H1 (cell line): ENCODE results near the gene MEF2D. TPM values are rescaled to one million over a fixed set of nuclear protein-coding genes. Genes with fewer than 3 reads are reported as not detected.

Experiments used
- CTCF ChIA-PET: fragments of 300-600 bp; sonication (Branson Sonifier 250); formaldehyde crosslinking; loops from one replicate; lab custom pipeline; 2021; ENCODE audit not compliant: partially characterized antibody; lab: Charles Lee
- POLR2A ChIA-PET: fragments of 300-600 bp; sonication (Branson Sonifier 250); formaldehyde crosslinking; loops from one replicate; lab custom pipeline; 2021; ENCODE audit warnings: inconsistent platforms; ENCODE audit not compliant: partially characterized antibody; lab: Charles Lee
- DNase-seq, 2 experiments: peaks; one replicate each; pipeline versions ENCODE4 v3.0.0 to v3.0.0-alpha.2; 2010 to 2022; ENCODE audit warnings: low spot score in 2 of 2, low read depth in 1 of 2, mixed read lengths in 1 of 2
- FAIRE-seq: peaks from 2 replicates; lab custom pipeline; 2011; peaks lifted over from hg19 to GRCh38; lab: Jason Lieb, UNC
- H2AFZ ChIP-seq: 2 replicates; pipeline ENCODE4 v1.8.1; 2012; ENCODE audit warnings: low read length, inconsistent platforms
- H2AK5ac ChIP-seq: 2 replicates; pipeline ENCODE4 v1.6.1; 2013; ENCODE audit warnings: low read depth, low read length
- H2BK120ac ChIP-seq: replicated peaks from 2 replicates; pipeline ENCODE3; 2013; ENCODE audit warnings: low read depth, low read length, inconsistent platforms
- H2BK12ac ChIP-seq: 2 replicates; pipeline ENCODE4 v1.6.1; 2013; ENCODE audit warnings: low read depth, low read length
- H2BK15ac ChIP-seq: 2 replicates; pipeline ENCODE4 v1.6.1; 2013; ENCODE audit warnings: low read length
- H2BK20ac ChIP-seq: 2 replicates; pipeline ENCODE4 v1.6.1; 2013; ENCODE audit warnings: low read length
- H2BK5ac ChIP-seq: 2 replicates; pipeline ENCODE4 v1.6.1; 2013; ENCODE audit warnings: low read depth, low read length
- H3K14ac ChIP-seq: 2 replicates; pipeline ENCODE4 v1.6.1; 2013; ENCODE audit warnings: inconsistent platforms; ENCODE audit not compliant: insufficient read length
- H3K18ac ChIP-seq: 2 replicates; pipeline ENCODE4 v1.6.1; 2013; ENCODE audit warnings: low read length; ENCODE audit errors: extremely low read depth
- H3K23ac ChIP-seq: 2 replicates; pipeline ENCODE4 v1.6.1; 2013; ENCODE audit warnings: inconsistent platforms; ENCODE audit not compliant: insufficient read length
- H3K23me2 ChIP-seq: 2 replicates; pipeline ENCODE4 v1.6.1; 2013; ENCODE audit warnings: low read depth, low read length
- H3K27ac ChIP-seq: 2 replicates; pipeline ENCODE4 v1.6.1; 2011; ENCODE audit warnings: low read depth, low read length, inconsistent platforms
- H3K27me3 ChIP-seq, 4 experiments: replicated peaks in 1 of 4; 1 replicate in 1 of 4; 2 replicates in 3 of 4; pipeline versions ENCODE4 v1.6.1 to v1.8.1; 2011 to 2013; ENCODE audit warnings: low read length in 3 of 4, mild to moderate bottlenecking in 3 of 4, inconsistent platforms in 2 of 4, mixed read lengths in 2 of 4, moderate library complexity in 1 of 4; ENCODE audit not compliant: control insufficient read depth in 3 of 4, insufficient read depth in 3 of 4; ENCODE audit errors: extremely low read depth in 1 of 4
- H3K36me3 ChIP-seq, 4 experiments: 2 replicates each; pipeline versions ENCODE4 v1.6.1 to v1.8.1; 2011 to 2013; ENCODE audit warnings: mild to moderate bottlenecking in 4 of 4, low read length in 3 of 4, moderate library complexity in 2 of 4, control low read depth in 1 of 4, inconsistent platforms in 1 of 4; ENCODE audit not compliant: insufficient read depth in 4 of 4, control insufficient read depth in 2 of 4
- H3K4ac ChIP-seq: replicated peaks from 2 replicates; pipeline ENCODE3; 2013; ENCODE audit warnings: low read length, low read depth, mixed read lengths, inconsistent platforms; ENCODE audit not compliant: insufficient read length
- H3K4me1 ChIP-seq, 4 experiments: replicated peaks in 1 of 4; 1 replicate in 1 of 4; 2 replicates in 3 of 4; pipeline versions ENCODE4 v1.6.1 to v1.8.1; 2011 to 2013; ENCODE audit warnings: low read length in 3 of 4, inconsistent platforms in 2 of 4, mixed read lengths in 1 of 4; ENCODE audit not compliant: insufficient read depth in 4 of 4, control insufficient read depth in 3 of 4
- H3K4me2 ChIP-seq, 2 experiments: 2 replicates each; pipeline versions ENCODE4 v1.6.1 to v1.8.1; 2011 to 2013; ENCODE audit warnings: low read depth in 2 of 2, low read length in 2 of 2, control low read depth in 1 of 2, inconsistent platforms in 1 of 2, mild to moderate bottlenecking in 1 of 2; ENCODE audit not compliant: insufficient read depth in 1 of 2
- H3K4me3 ChIP-seq, 4 experiments: fragments of 200-600, 300-600 bp in 1 of 4; sonication (generic), shearing (Covaris generic), sonication (Bioruptor Twin) in 1 of 4; 2 replicates each; pipeline versions ENCODE4 v1.5.1 to v1.8.1; 2011 to 2016; ENCODE audit warnings: low read length in 4 of 4, low read depth in 3 of 4, control low read depth in 2 of 4, inconsistent platforms in 2 of 4, mild to moderate bottlenecking in 2 of 4, mixed read lengths in 1 of 4, moderate library complexity in 1 of 4; ENCODE audit not compliant: insufficient read depth in 2 of 4; ENCODE audit errors: extremely low read depth in 1 of 4
- H3K56ac ChIP-seq: replicated peaks from 2 replicates; pipeline ENCODE3; 2013; ENCODE audit warnings: low read depth, mild to moderate bottlenecking, mixed read lengths, low read length, inconsistent platforms; ENCODE audit not compliant: insufficient read length
- H3K79me1 ChIP-seq: 2 replicates; pipeline ENCODE4 v1.6.1; 2013; ENCODE audit warnings: low read depth, low read length, control low read depth
- H3K79me2 ChIP-seq, 2 experiments: 2 replicates each; pipeline versions ENCODE4 v1.6.1 to v1.8.1; 2012 to 2013; ENCODE audit warnings: low read length in 2 of 2, mild to moderate bottlenecking in 2 of 2, inconsistent platforms in 1 of 2; ENCODE audit not compliant: insufficient read depth in 2 of 2, control insufficient read depth in 1 of 2
- H3K9ac ChIP-seq, 4 experiments: replicated peaks in 1 of 4; 1 replicate in 1 of 4; 2 replicates in 3 of 4; pipeline versions ENCODE4 v1.6.1 to v1.8.1; 2011 to 2013; ENCODE audit warnings: low read depth in 3 of 4, low read length in 3 of 4, control low read depth in 2 of 4, mild to moderate bottlenecking in 2 of 4, moderate library complexity in 2 of 4, inconsistent platforms in 1 of 4; ENCODE audit errors: extremely low read depth in 1 of 4
- H3K9me3 ChIP-seq, 2 experiments: 2 replicates each; pipeline versions ENCODE4 v1.6.1 to v1.8.1; 2012 to 2013; ENCODE audit warnings: mild to moderate bottlenecking in 2 of 2, moderate library complexity in 2 of 2, control low read depth in 1 of 2, inconsistent platforms in 1 of 2, low read depth in 1 of 2, low read length in 1 of 2, mixed read lengths in 1 of 2; ENCODE audit not compliant: insufficient read depth in 2 of 2
- H4K20me1 ChIP-seq, 2 experiments: replicated peaks in 1 of 2; 2 replicates each; pipeline versions ENCODE3 to v1.8.1; 2011 to 2013; ENCODE audit warnings: inconsistent platforms in 2 of 2, low read length in 2 of 2, mild to moderate bottlenecking in 1 of 2; ENCODE audit not compliant: insufficient read depth in 2 of 2, control insufficient read depth in 1 of 2
- H4K5ac ChIP-seq: 2 replicates; pipeline ENCODE4 v1.6.1; 2013; ENCODE audit warnings: low read length, low read depth, mixed read lengths, inconsistent platforms; ENCODE audit not compliant: insufficient read length
- H4K8ac ChIP-seq: 2 replicates; pipeline ENCODE4 v1.8.0; 2013; ENCODE audit warnings: mild to moderate bottlenecking, moderate library complexity, low read length, inconsistent platforms; ENCODE audit not compliant: insufficient read depth; ENCODE audit errors: extremely low read depth
- H4K91ac ChIP-seq: replicated peaks from 2 replicates; pipeline ENCODE3; 2013; ENCODE audit warnings: low read length, mixed read lengths, inconsistent platforms; ENCODE audit not compliant: insufficient read length
- BACH1 ChIP-seq: IDR thresholded peaks from 2 replicates; pipeline ENCODE4 v1.6.1; 2012; ENCODE audit warnings: low read length, improper control_type of control experiment
- CTBP2 ChIP-seq: IDR thresholded peaks from 2 replicates; pipeline ENCODE4 v1.7.0; 2011; ENCODE audit warnings: borderline replicate concordance, mild to moderate bottlenecking, moderate library complexity, mixed read lengths, low read length; ENCODE audit not compliant: insufficient read depth, insufficient read length
- JUND ChIP-seq: IDR thresholded peaks from 2 replicates; pipeline ENCODE4 v1.6.1; 2011; ENCODE audit warnings: mild to moderate bottlenecking, improper control_type of control experiment, low read length
- KDM1A ChIP-seq: fragments of 200-600, 300-600 bp; sonication (generic); IDR thresholded peaks from 2 replicates; pipeline ENCODE4 v1.7.1; 2016; ENCODE audit warnings: mild to moderate bottlenecking, low read length, borderline replicate concordance
- SUZ12 ChIP-seq: fragments of 200-600 bp; sonication (generic); IDR thresholded peaks from 2 replicates; pipeline ENCODE4 v1.6.1; 2012; ENCODE audit warnings: mild to moderate bottlenecking, inconsistent platforms, low read length, moderate library complexity, mixed read lengths
- WGBS, 2 experiments: shearing (Covaris generic) in 1 of 2; methylation state at CpG; one replicate each; pipeline versions ENCODE4 v1.1.6 to v1.1.7; 2013 to 2015; ENCODE audit warnings: low lambda C conversion rate in 2 of 2, mixed read lengths in 2 of 2, inconsistent platforms in 1 of 2, low coverage in 1 of 2, missing lambda C conversion rate in 1 of 2; ENCODE audit not compliant: insufficient replicate concordance in 2 of 2, insufficient coverage in 1 of 2, insufficient read length in 1 of 2; ENCODE audit errors: extremely low coverage in 1 of 2, missing lambda C conversion rate in 1 of 2; 5-methylcytosine and 5-hydroxymethylcytosine counted together
- polyA plus RNA-seq, 7 experiments: library from polyadenylated mRNA; depleted of rRNA in 3 of 7; stranded (reverse) in 5 of 7; unstranded in 2 of 7; fragments of >200 nt in 5 of 7; fragments of 200-250 nt in 2 of 7; gene quantifications; 1 replicate in 5 of 7; 2 replicates in 1 of 7; 4 replicates in 1 of 7; pipeline versions ENCODE4 v1.2.1 to v1.2.3, GENCODE V29; 2011 to 2013; ENCODE audit warnings: missing spikeins in 2 of 7, mixed read lengths in 2 of 7
- total RNA-seq: library from RNA; stranded (reverse); fragmentation: NEBNext Ultra II Directional; extraction: Animal tissue kit (Norgen Biotek cat#: 25700); gene quantifications from 2 replicates; pipeline ENCODE4 v1.2.1, GENCODE V29; 2021

The MEF2D gene
- total and polyA plus RNA-seq, 2 of the 8 experiments (the other 6 are each of a cell fraction or from before 2014, with no cell fraction given) = 17.3 to 20.3 TPM

GRCh38 chr1:156434989-156435544, 65.5 kb downstream of the MEF2D start:
- Histone ChIP-seq H3K4me1 (peaks cover 9 to 46% (median 18%) of the 10 kb centered on the region in 4 experiments), H4K8ac (0 out of 2 replicates have a peak overlapping the region, but pooled peaks have one; percentile 73)
- CTCF ChIA-PET = interaction anchor here (0.7 to 14.9 kb wide), 6 partner anchors 12 to 60 kb away, joined by 3 to 217 read pairs (median 61); no protein-coding TSS in a partner anchor

More at GRCh38 chr1:156434989-156435544, 65.5 kb downstream of the MEF2D start:
- H3K4me3 ChIP-seq = peak overlapping the region in 1 of 4 experiments; percentile 39; a peak in 2 of 8 replicates
- H3K23ac ChIP-seq = no peak overlapping the region
- peak overlapping the region in 1 of 4 experiments; percentile 34; a peak in 1 of 7 replicates for H3K9ac ChIP-seq
- peaks cover 4 to 20% of the 10 kb centered on the region in 2 experiments for H4K20me1 ChIP-seq
- no peak overlapping the region for H2BK5ac ChIP-seq
- no peaks in the 10 kb centered on the region for H3K79me1 ChIP-seq
- WGBS, 2 experiments = 7% methylated on average over 20 of the region's 20 CpGs; no CpG with 5 or more reads in 1 of the 2 experiments
- no peak overlapping the region for H3K18ac ChIP-seq
- H4K5ac ChIP-seq = no peak overlapping the region
- H2AK5ac ChIP-seq = no peak overlapping the region
- H3K36me3 ChIP-seq = peaks cover 0 to 10% (median 0%) of the 10 kb centered on the region in 4 experiments; a peak in 1 of 8 replicates
- no peak overlapping the region for H2BK20ac ChIP-seq
- H3K79me2 ChIP-seq = no peaks in the 10 kb centered on the region
- H3K14ac ChIP-seq = no peak overlapping the region
- no peaks in the 10 kb centered on the region for H3K9me3 ChIP-seq
- H4K91ac ChIP-seq = no peak overlapping the region
- no peak overlapping the region for H2BK12ac ChIP-seq
- no peak overlapping the region for H3K27ac ChIP-seq
- H3K56ac ChIP-seq = no peak overlapping the region
- TF ChIP-seq CTBP2 = no peak
- peak; percentile 98; the same call in 1 of the 2 replicates for TF ChIP-seq SUZ12
- no peak for TF ChIP-seq KDM1A
- TF ChIP-seq BACH1 = no peak
- TF ChIP-seq JUND = no peak
- FAIRE-seq (no peak), DNase-seq (no peak)
- H2BK15ac ChIP-seq = no peak overlapping the region
- no peak overlapping the region for H2BK120ac ChIP-seq
- H3K4me2 ChIP-seq = peak overlapping the region; percentile 52 to 62; a peak in 3 of 4 replicates
- H3K27me3 ChIP-seq = peaks cover 82 to 100% (median 98%) of the 10 kb centered on the region in 4 experiments
- POLR2A ChIA-PET = interaction anchor here (0.6 to 6.4 kb wide), 4 partner anchors 11 to 1335 kb away, joined by 3 to 74 read pairs (median 9); no protein-coding TSS in a partner anchor
- peaks cover 6% of the 10 kb centered on the region; the same call in 1 of the 2 replicates for H3K23me2 ChIP-seq
- peak overlapping the region; percentile 19 for H3K4ac ChIP-seq
- H2AFZ ChIP-seq = no peak overlapping the region
